Naive B cell (primary cell): ENCODE measurements around the gene UBL3. TPM values are rescaled to one million over a fixed set of nuclear protein-coding genes. Genes with fewer than 3 reads are reported as not detected.

Experiments used
- ATAC-seq, 2 donors: fragments of 150-1000 bp; cut with Tn5 transposase; 2 replicates each; pipeline ENCODE4 v1.10.0; 2021; ENCODE audit warnings: low read depth in 2 of 2, mild to moderate bottlenecking in 2 of 2, moderate library complexity in 2 of 2
- DNase-seq: peaks from one replicate; pipeline ENCODE4 v3.0.0; 2022
- H3K27ac Mint-ChIP-seq, 6 donors: one replicate each; pipeline ENCODE4 v1.8.0; 2020 to 2022; ENCODE audit warnings: mild to moderate bottlenecking in 6 of 6, mixed read lengths in 6 of 6, moderate library complexity in 5 of 6, inconsistent platforms in 2 of 6
- H3K27me3 Mint-ChIP-seq, 3 donors: one replicate each; pipeline ENCODE4 v1.8.0; 2021 to 2022; ENCODE audit warnings: mixed read lengths in 3 of 3, mild to moderate bottlenecking in 1 of 3
- H3K36me3 Mint-ChIP-seq, 2 donors: one replicate each; pipeline ENCODE4 v1.8.0; 2020 to 2022; ENCODE audit warnings: mixed read lengths in 2 of 2, inconsistent platforms in 1 of 2, mild to moderate bottlenecking in 1 of 2
- H3K4me1 Mint-ChIP-seq, 3 donors: one replicate each; pipeline ENCODE4 v1.8.0; 2020 to 2022; ENCODE audit warnings: mixed read lengths in 3 of 3, inconsistent platforms in 1 of 3, mild to moderate bottlenecking in 1 of 3, moderate library complexity in 1 of 3
- H3K4me3 Mint-ChIP-seq, 8 donors: one replicate each; pipeline ENCODE4 v1.8.0; 2020 to 2022; ENCODE audit warnings: mild to moderate bottlenecking in 8 of 8, mixed read lengths in 8 of 8, moderate library complexity in 8 of 8, inconsistent platforms in 2 of 8
- H3K9me3 Mint-ChIP-seq, 7 donors: one replicate each; pipeline ENCODE4 v1.8.0; 2020 to 2022; ENCODE audit warnings: mixed read lengths in 7 of 7, mild to moderate bottlenecking in 5 of 7, inconsistent platforms in 2 of 7, moderate library complexity in 1 of 7
- polyA plus RNA-seq, 6 donors: library from polyadenylated mRNA; unstranded; fragments of 300-500 nt; fragmentation: Illumina TruSeq; gene quantifications; one replicate each; pipeline ENCODE4 v1.2.3, GENCODE V29; 2021; ENCODE audit warnings: low read depth in 6 of 6

UBL3 gene
- polyA plus RNA-seq, 6 donors from 2014 or later: 23.1 to 33.3 (median 30.5) TPM

- Mint-ChIP-seq H3K4me1 (peaks cover 28 to 61% (median 53%) of the 10 kb centered on the region in 3 donors), H3K27me3 (no peaks in the 10 kb centered on the region), H3K9me3 (peaks cover 0 to 2% (median 0%) of the 10 kb centered on the region in 7 donors), H3K27ac (peak overlapping the region; percentile 21 to 97 (median 84)), H3K4me3 (peak overlapping the region; percentile 55 to 89 (median 81)), H3K36me3 (no peaks in the 10 kb centered on the region)
- ATAC-seq (peak; percentile 99), DNase-seq (peak; percentile 54)
Observed at GRCh38 chr13:29817604-29818378, 32.6 kb downstream of the UBL3 start.

GRCh38 chr13:29816715-29817114 is 33.7 kb downstream of the UBL3 start:
- H3K4me3 Mint-ChIP-seq: peak overlapping the region in 6 of 8 donors; percentile 51 to 89 (median 62)
- ATAC-seq (no peak), DNase-seq (no peak)
- no peaks in the 10 kb centered on the region for H3K36me3 Mint-ChIP-seq
- no peak overlapping the region for H3K27ac Mint-ChIP-seq
- H3K4me1 Mint-ChIP-seq: peaks cover 30 to 57% (median 48%) of the 10 kb centered on the region in 3 donors
- H3K9me3 Mint-ChIP-seq: no peaks in the 10 kb centered on the region
- H3K27me3 Mint-ChIP-seq: no peaks in the 10 kb centered on the region

- no peak overlapping the region for H3K4me3 Mint-ChIP-seq
Observed at GRCh38 chr13:29815336-29815735, 35.1 kb downstream of the UBL3 start.

GRCh38 chr13:29810898-29811297 is 39.5 kb downstream of the UBL3 start:
- no peak overlapping the region for H3K4me3 Mint-ChIP-seq
- H3K27ac Mint-ChIP-seq: no peak overlapping the region
- DNase-seq (no peak), ATAC-seq (no peak)
- H3K27me3 Mint-ChIP-seq: no peaks in the 10 kb centered on the region
- H3K9me3 Mint-ChIP-seq: no peaks in the 10 kb centered on the region
- peaks cover 20 to 55% (median 46%) of the 10 kb centered on the region in 3 donors for H3K4me1 Mint-ChIP-seq
- H3K36me3 Mint-ChIP-seq: no peaks in the 10 kb centered on the region

More at GRCh38 chr13:29815336-29815735, 35.1 kb downstream of the UBL3 start:
- Mint-ChIP-seq H3K9me3 (no peaks in the 10 kb centered on the region), H3K36me3 (no peaks in the 10 kb centered on the region), H3K27me3 (no peaks in the 10 kb centered on the region), H3K4me1 (peaks cover 36 to 61% (median 56%) of the 10 kb centered on the region in 3 donors), H3K27ac (peak overlapping the region in 2 of 6 donors; percentile 21 to 71)
- ATAC-seq: no peak
- no peak for DNase-seq

GRCh38 chr13:29810145-29810742 is 40.2 kb downstream of the UBL3 start:
- Mint-ChIP-seq H3K36me3 (no peaks in the 10 kb centered on the region), H3K4me1 (peaks cover 20 to 50% (median 39%) of the 10 kb centered on the region in 3 donors), H3K4me3 (no peak overlapping the region), H3K27ac (peak overlapping the region in 3 of 6 donors; percentile 9 to 74 (median 48)), H3K27me3 (no peaks in the 10 kb centered on the region), H3K9me3 (no peaks in the 10 kb centered on the region)
- DNase-seq (no peak), ATAC-seq (no peak)

- H3K4me3 Mint-ChIP-seq: no peak overlapping the region
- no peaks in the 10 kb centered on the region for H3K27me3 Mint-ChIP-seq
- H3K9me3 Mint-ChIP-seq: no peaks in the 10 kb centered on the region
- ATAC-seq (no peak), DNase-seq (no peak)
- no peak overlapping the region for H3K27ac Mint-ChIP-seq
- no peaks in the 10 kb centered on the region for H3K36me3 Mint-ChIP-seq
- H3K4me1 Mint-ChIP-seq: peaks cover 20 to 46% (median 35%) of the 10 kb centered on the region in 3 donors
Observed at GRCh38 chr13:29808264-29808663, 42.2 kb downstream of the UBL3 start.

- Mint-ChIP-seq H3K36me3 (no peaks in the 10 kb centered on the region), H3K9me3 (no peaks in the 10 kb centered on the region), H3K4me1 (peaks cover 15 to 36% (median 35%) of the 10 kb centered on the region in 3 donors), H3K4me3 (peak overlapping the region in 1 of 8 donors; percentile 12), H3K27ac (no peak overlapping the region), H3K27me3 (no peaks in the 10 kb centered on the region)
- DNase-seq: no peak
- ATAC-seq: no peak
Observed at GRCh38 chr13:29805994-29806979, 44.1 kb downstream of the UBL3 start.

GRCh38 chr13:29803221-29803620 is 47.2 kb downstream of the UBL3 start:
- peaks cover 4 to 28% (median 20%) of the 10 kb centered on the region in 3 donors for H3K4me1 Mint-ChIP-seq
- no peaks in the 10 kb centered on the region for H3K9me3 Mint-ChIP-seq
- H3K36me3 Mint-ChIP-seq: no peaks in the 10 kb centered on the region
- ATAC-seq (no peak), DNase-seq (no peak)
- H3K4me3 Mint-ChIP-seq: no peak overlapping the region
- H3K27me3 Mint-ChIP-seq: no peaks in the 10 kb centered on the region
- no peak overlapping the region for H3K27ac Mint-ChIP-seq

GRCh38 chr13:29802621-29803020 is 47.8 kb downstream of the UBL3 start:
- no peak overlapping the region for H3K27ac Mint-ChIP-seq
- no peaks in the 10 kb centered on the region for H3K9me3 Mint-ChIP-seq
- H3K4me3 Mint-ChIP-seq: no peak overlapping the region
- ATAC-seq (no peak), DNase-seq (no peak)
- peaks cover 6 to 33% (median 25%) of the 10 kb centered on the region in 3 donors for H3K4me1 Mint-ChIP-seq
- H3K36me3 Mint-ChIP-seq: no peaks in the 10 kb centered on the region
- H3K27me3 Mint-ChIP-seq: no peaks in the 10 kb centered on the region

- no peaks in the 10 kb centered on the region for H3K9me3 Mint-ChIP-seq
- no peak overlapping the region for H3K4me3 Mint-ChIP-seq
- peak overlapping the region in 2 of 6 donors; percentile 31 to 88 for H3K27ac Mint-ChIP-seq
- H3K27me3 Mint-ChIP-seq: no peaks in the 10 kb centered on the region
- ATAC-seq (no peak), DNase-seq (no peak)
- H3K36me3 Mint-ChIP-seq: no peaks in the 10 kb centered on the region
- H3K4me1 Mint-ChIP-seq: peaks cover 10 to 31% (median 25%) of the 10 kb centered on the region in 3 donors
Observed at GRCh38 chr13:29801737-29802305, 48.6 kb downstream of the UBL3 start.

- Mint-ChIP-seq H3K36me3 (no peaks in the 10 kb centered on the region), H3K4me3 (no peak overlapping the region), H3K27me3 (no peaks in the 10 kb centered on the region), H3K27ac (peak overlapping the region in 1 of 6 donors; percentile 75), H3K9me3 (no peaks in the 10 kb centered on the region), H3K4me1 (peaks cover 10 to 30% (median 20%) of the 10 kb centered on the region in 3 donors)
- no peak for DNase-seq
- ATAC-seq: no peak
Observed at GRCh38 chr13:29801102-29801501, 49.3 kb downstream of the UBL3 start.

GRCh38 chr13:29800687-29801086 is 49.7 kb downstream of the UBL3 start:
- no peaks in the 10 kb centered on the region for H3K36me3 Mint-ChIP-seq
- no peak overlapping the region for H3K4me3 Mint-ChIP-seq
- peak overlapping the region in 1 of 6 donors; percentile 22 for H3K27ac Mint-ChIP-seq
- peaks cover 10 to 28% (median 20%) of the 10 kb centered on the region in 3 donors for H3K4me1 Mint-ChIP-seq
- no peak for DNase-seq
- H3K27me3 Mint-ChIP-seq: no peaks in the 10 kb centered on the region
- H3K9me3 Mint-ChIP-seq: no peaks in the 10 kb centered on the region
- ATAC-seq: no peak

GRCh38 chr13:29799041-29799440 is 51.4 kb downstream of the UBL3 start:
- Mint-ChIP-seq H3K4me3 (no peak overlapping the region), H3K27me3 (no peaks in the 10 kb centered on the region), H3K9me3 (no peaks in the 10 kb centered on the region), H3K36me3 (no peaks in the 10 kb centered on the region), H3K4me1 (peaks cover 18 to 37% (median 30%) of the 10 kb centered on the region in 3 donors), H3K27ac (peak overlapping the region in 1 of 6 donors; percentile 8)
- DNase-seq (no peak), ATAC-seq (no peak)
